Fibroblast of mammary gland (primary cell): ENCODE measurements around the gene EIF4E.

Source experiments
- DNase-seq: peaks from one replicate; pipeline ENCODE4 v3.0.0-alpha.2; 2010; ENCODE audit warnings: low read depth
- H3K4me3 ChIP-seq: 2 replicates; pipeline ENCODE4 v1.5.1; 2011; ENCODE audit warnings: low read depth, mild to moderate bottlenecking, low read length, moderate library complexity; ENCODE audit not compliant: control insufficient read depth
- CTCF ChIP-seq: conservative IDR thresholded peaks from 2 replicates; pipeline ENCODE4 v1.5.1; 2011; ENCODE audit warnings: low read depth, low read length, inconsistent platforms; ENCODE audit not compliant: control insufficient read depth, insufficient read depth

Gene EIF4E

DNA sequence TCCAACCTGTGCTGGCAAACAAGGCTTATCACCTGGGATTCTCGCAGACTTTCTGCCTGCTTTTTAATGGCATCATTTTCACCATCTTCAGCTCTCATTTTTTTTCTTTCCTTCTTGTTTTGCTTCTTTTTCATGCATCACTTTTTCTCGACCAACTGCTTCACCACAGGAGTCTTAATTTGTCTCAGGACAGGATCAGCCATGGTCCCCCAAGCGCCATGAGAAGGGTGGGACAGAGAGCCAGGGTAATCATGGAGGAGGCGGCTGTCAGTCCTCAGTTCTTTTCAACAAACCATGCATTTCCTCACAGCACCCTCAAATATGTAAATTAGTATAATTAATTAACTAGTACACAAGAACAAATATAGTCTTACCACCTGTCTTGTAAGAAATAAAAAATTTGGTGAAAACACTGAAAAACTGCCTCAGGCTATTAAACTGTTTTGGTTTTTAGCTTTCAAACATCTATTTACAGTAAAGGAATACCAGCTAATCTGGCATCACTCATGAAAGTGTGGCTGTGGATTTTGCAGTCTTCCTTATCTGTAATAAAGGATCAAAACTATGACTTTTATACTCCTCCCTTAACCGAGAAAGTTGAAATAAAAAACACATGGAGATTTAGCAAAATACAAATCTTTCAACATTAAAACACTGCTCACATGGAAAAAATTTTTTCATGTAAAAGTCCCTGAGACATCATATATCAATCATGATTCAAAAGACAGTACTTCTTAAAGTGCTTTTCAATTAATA, 19.1 kb downstream of the EIF4E start:
- DNase-seq = no peak
- no peak for TF ChIP-seq CTCF
- H3K4me3 ChIP-seq = no peak overlapping the region

DNA sequence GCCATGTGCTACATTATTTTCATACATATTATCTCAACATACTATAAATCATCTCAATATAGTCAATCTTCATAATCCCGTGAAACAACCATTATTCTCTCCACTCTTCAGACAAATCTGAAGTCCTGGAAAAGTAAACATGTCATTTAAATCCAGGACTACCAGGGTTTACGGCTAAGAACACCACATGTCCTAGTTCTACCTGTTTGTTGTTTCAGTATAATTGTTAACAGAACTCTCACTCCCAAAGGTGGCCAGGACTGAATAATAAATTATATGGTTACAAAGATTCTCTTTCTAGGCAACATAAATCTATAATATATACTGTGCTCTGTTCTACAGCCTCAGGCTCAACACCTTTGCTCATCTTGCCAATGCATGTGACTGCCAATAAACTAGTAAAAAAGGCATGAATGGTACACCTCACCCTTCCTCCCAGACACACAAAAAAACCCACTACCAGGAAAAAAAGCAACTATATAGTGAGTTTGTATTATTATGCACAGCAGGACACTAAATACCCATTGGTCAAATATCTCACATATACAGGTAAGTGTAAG, 20.1 kb downstream of the EIF4E start:
- H3K4me3 ChIP-seq = no peak overlapping the region
- DNase-seq = no peak
- no peak for TF ChIP-seq CTCF

GRCh38 chr4:98908182-98908581, 20.8 kb downstream of the EIF4E start:
- H3K4me3 ChIP-seq = no peak overlapping the region
- peak; percentile 9 for DNase-seq
- TF ChIP-seq CTCF = no peak

DNA sequence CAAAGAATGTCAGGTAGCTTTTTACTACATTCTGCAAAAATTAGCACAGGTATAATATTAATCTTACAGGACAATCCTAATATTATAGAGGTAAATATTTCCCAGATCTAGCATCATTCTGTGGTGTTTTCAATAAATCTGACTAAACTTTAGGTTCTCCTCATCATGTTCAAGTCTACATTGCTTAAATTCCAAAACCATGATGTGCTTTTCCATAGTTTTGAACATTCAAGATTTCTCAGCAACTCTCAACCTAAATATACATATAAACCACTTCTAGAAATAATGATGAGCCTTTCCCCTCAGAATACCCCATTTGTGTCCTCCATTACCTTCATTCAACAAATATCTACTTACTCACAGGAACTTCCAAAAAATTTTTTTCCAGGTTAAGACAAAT, 23.1 kb downstream of the EIF4E start:
- no peak for TF ChIP-seq CTCF
- H3K4me3 ChIP-seq = no peak overlapping the region
- DNase-seq = no peak

- TF ChIP-seq CTCF = no peak
- no peak overlapping the region for H3K4me3 ChIP-seq
- DNase-seq = no peak
Measured at GRCh38 chr4:98905297-98905696, 23.6 kb downstream of the EIF4E start.

GRCh38 chr4:98903963-98904362, 25.0 kb downstream of the EIF4E start:
- H3K4me3 ChIP-seq = no peak overlapping the region
- no peak for TF ChIP-seq CTCF
- no peak for DNase-seq
